Large intestine (tissue), 3 donors: ENCODE measurements around the gene COPA. TPM values are rescaled to one million over a fixed set of nuclear protein-coding genes. Genes with fewer than 3 reads are reported as not detected.

Experiments
- DNase-seq, 2 donors: peaks; one replicate each; pipeline versions ENCODE4 v3.0.0 to v3.0.0-alpha.2; 2013
- H3K27ac ChIP-seq: one replicate; pipeline ENCODE4 v1.5.1; 2013; ENCODE audit warnings: low read length
- H3K27me3 ChIP-seq: 2 replicates; pipeline ENCODE4 v1.6.1; 2013; ENCODE audit warnings: low read length; ENCODE audit not compliant: control insufficient read depth, insufficient read depth
- H3K36me3 ChIP-seq: 2 replicates; pipeline ENCODE4 v1.6.1; 2013; ENCODE audit warnings: low read length; ENCODE audit not compliant: control insufficient read depth, insufficient read depth
- H3K4me1 ChIP-seq: one replicate; pipeline ENCODE4 v1.6.1; 2013; ENCODE audit warnings: low read length; ENCODE audit not compliant: control insufficient read depth, insufficient read depth
- H3K4me3 ChIP-seq: one replicate; pipeline ENCODE4 v1.5.1; 2013; ENCODE audit warnings: low read length
- H3K9me3 ChIP-seq: one replicate; pipeline ENCODE4 v1.6.1; 2013; ENCODE audit warnings: mild to moderate bottlenecking, low read depth, low read length, moderate library complexity; ENCODE audit not compliant: control insufficient read depth
- WGBS: methylation state at CpG from one replicate; pipeline ENCODE4 v1.1.5; 2013; ENCODE audit warnings: low lambda C conversion rate; ENCODE audit not compliant: insufficient coverage; 5-methylcytosine and 5-hydroxymethylcytosine counted together
- polyA plus RNA-seq: library from polyadenylated mRNA; unstranded; fragments of 120-200 nt; gene quantifications from one replicate; pipeline ENCODE4 v1.2.1, GENCODE V29; 2013

Gene COPA
- polyA plus RNA-seq, 1 donor: 137 TPM

DNA sequence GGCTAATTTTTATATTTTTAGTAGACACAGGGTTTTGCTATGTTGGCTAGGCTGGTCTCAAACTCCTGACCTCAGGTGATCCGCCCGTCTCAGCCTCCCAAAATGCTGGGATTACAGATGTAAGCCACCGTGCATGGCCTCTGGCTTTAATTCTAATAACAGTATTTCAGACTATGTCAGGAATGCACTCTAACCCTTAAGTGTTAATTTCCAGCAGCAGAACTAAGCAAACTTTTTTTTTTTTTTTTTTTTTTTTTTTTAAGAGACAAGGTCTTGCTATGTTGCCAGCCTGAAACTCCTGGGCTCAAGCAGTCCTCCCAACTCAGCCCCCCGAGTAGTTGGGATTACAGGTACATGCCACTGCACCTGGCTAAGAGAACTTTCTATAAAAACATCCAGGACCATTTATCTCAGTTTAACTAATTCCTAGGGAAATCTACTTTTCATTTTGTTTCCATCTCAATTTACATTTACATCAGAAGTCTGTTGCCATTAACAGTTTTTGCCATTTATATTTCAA lies 87.2 kb downstream of the COPA start:
- H3K27ac ChIP-seq: no peak overlapping the region
- no CpG with 5 or more reads among the region's 4 CpGs for WGBS
- H3K36me3 ChIP-seq: peaks cover 5% of the 10 kb centered on the region
- H3K4me3 ChIP-seq: no peak overlapping the region
- H3K9me3 ChIP-seq: no peaks in the 10 kb centered on the region
- no peak for DNase-seq
- H3K4me1 ChIP-seq: peaks cover 11% of the 10 kb centered on the region
- no peaks in the 10 kb centered on the region for H3K27me3 ChIP-seq

DNA sequence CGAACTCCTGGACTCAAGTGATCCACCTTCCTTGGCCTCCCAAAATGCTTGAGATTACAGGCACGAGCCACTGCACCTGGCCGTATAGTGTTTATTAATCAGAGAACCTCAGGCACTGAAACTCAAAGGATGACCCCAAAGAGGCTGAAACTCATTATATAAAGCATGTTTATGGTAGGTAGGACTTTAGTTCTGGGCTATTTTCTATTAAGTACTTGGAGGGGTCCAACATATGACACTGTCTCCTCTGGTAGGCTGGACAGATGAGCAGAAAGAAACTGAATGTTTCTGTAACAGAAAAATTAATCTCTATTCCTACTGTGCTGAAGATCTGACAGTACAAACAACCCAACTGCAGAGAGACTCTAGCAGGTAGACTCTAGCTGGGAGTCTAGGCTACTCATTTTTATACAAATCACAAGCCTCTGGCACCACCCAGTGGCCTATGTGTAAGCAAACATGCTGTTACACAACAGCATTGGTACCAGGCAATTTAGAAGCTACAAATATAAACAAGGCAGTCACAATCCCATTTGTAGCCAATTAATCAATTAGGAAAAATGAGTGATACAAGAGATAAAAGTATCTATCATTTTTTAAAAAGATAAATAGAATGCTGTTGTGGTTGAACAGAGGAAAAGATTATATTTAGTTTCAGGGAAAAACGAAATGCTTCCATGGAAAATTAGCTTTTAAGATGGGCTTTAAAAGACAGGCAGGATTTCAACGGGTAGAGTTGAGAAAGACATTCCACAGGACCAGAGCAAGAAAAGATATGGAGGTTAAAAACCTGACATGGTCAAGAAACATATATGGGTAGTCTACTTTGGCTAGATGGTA lies 91.1 kb downstream of the COPA start:
- Histone ChIP-seq H3K4me1 (no peaks in the 10 kb centered on the region), H3K9me3 (no peaks in the 10 kb centered on the region), H3K27ac (no peak overlapping the region), H3K36me3 (peaks cover 2% of the 10 kb centered on the region), H3K4me3 (no peak overlapping the region), H3K27me3 (no peaks in the 10 kb centered on the region)
- WGBS: no CpG with 5 or more reads among the region's 5 CpGs
- DNase-seq: peak; percentile 47 to 64

DNA sequence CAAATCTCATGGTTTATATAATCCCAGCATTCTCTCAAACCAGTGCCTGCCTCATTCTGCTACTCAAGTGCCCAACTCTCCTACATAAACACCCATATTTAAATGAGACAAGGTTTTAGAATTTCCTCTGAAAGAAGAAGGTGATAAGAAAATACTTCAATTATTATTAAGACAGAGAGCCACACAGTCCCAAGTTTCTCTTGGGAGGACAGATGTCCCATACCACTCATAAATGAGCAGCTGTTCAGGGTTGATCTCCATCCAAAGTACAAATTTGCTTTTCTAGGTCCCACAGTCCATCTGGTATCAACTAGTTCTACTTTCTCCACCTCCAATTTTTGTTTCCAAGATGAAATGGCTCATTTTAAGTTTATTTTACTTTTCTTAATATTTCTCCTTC lies 92.0 kb downstream of the COPA start:
- peak in 1 of 2 donors; percentile 24 for DNase-seq
- H3K4me3 ChIP-seq: no peak overlapping the region
- H3K4me1 ChIP-seq: no peaks in the 10 kb centered on the region
- no peaks in the 10 kb centered on the region for H3K9me3 ChIP-seq
- H3K27me3 ChIP-seq: no peaks in the 10 kb centered on the region
- H3K36me3 ChIP-seq: peaks cover 2% of the 10 kb centered on the region
- H3K27ac ChIP-seq: no peak overlapping the region

DNA sequence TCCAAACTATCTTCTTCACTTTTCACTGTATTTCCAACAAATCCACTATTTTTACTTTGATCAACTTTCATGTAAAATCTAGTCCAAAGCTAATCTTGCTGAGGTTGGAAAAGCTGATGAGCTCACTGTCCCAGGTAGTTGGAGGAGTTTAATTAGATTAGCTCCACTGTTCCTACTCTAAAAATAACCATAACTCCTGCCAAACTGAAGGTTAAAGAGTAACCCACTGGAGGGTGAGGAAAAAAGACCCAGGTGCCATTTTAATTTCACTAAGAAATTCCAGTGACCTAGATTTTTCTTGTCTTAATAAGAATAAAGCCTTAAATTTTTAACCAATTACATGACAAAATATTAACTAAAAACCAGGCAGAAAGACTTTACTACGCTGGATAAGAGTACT lies 96.0 kb downstream of the COPA start:
- Histone ChIP-seq H3K4me3 (no peak overlapping the region), H3K27ac (no peak overlapping the region), H3K36me3 (peaks cover 16% of the 10 kb centered on the region), H3K27me3 (no peaks in the 10 kb centered on the region), H3K4me1 (no peaks in the 10 kb centered on the region), H3K9me3 (no peaks in the 10 kb centered on the region)
- DNase-seq: no peak
- WGBS: no CpG with 5 or more reads among the region's 1 CpG

DNA sequence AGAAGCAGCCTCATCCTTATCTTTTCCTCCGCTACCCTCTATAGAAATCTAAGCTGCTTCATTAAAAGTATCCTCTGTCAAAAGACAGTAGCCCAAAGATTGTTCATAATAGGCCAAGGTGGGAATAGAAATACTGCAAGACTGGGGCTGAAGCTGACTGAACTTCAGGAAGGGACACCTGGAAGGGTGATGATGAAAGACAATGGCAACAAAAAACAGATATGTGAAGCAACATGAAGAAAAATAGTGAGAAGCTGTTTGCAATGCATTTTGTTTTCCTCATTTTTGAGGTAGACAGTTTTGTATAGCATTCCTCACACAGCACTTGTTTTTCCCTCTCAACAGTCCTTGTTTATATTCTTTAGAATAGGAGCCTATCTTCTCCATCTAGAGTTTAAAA lies 97.6 kb downstream of the COPA start:
- peaks cover 16% of the 10 kb centered on the region for H3K36me3 ChIP-seq
- H3K4me1 ChIP-seq: no peaks in the 10 kb centered on the region
- DNase-seq: no peak
- H3K9me3 ChIP-seq: no peaks in the 10 kb centered on the region
- no peaks in the 10 kb centered on the region for H3K27me3 ChIP-seq
- 71% methylated on average over 1 of the region's 1 CpG for WGBS
- H3K4me3 ChIP-seq: no peak overlapping the region
- H3K27ac ChIP-seq: no peak overlapping the region

DNA sequence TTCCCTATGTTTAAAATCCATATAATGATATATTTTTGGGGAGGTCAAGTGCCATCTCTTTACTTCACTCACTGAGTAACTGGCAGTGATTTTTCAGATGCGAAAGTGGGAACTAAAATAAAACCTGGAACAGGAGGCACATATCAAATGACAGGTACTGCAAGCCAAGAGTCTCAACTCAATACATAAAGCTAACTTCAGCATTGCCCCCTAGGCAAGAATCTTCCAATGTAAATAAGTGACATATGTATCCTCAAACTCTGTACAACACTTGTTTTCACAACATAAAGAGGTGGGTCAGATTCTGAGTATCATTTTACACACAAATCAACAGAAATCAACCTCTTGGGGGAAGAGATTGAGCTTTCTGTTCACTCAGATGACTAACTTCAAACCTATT lies 98.8 kb downstream of the COPA start:
- Histone ChIP-seq H3K36me3 (peaks cover 28% of the 10 kb centered on the region), H3K27me3 (no peaks in the 10 kb centered on the region), H3K4me3 (no peak overlapping the region), H3K27ac (no peak overlapping the region), H3K9me3 (no peaks in the 10 kb centered on the region), H3K4me1 (no peaks in the 10 kb centered on the region)
- no peak for DNase-seq
- no CpG with 5 or more reads among the region's 1 CpG for WGBS

DNA sequence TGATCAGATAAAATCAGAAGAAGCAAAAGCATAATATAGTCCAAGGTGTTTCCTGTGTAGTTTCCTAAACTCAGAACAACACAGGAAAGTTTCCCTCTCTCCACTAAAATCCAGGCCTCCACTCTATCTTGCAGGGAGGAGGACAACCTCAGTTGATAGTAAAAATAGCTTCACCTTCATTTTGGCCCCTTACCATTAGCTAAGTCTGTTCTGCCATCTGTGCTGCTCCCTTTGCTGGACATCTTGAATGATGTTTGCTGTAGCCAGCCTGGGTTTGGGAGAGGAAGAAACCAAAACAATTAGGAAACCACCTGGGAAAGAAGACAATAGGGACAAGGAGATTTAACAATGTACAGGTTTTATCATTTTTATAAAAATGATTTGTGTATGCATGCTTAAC lies 99.3 kb downstream of the COPA start:
- H3K27me3 ChIP-seq: no peaks in the 10 kb centered on the region
- no peak overlapping the region for H3K27ac ChIP-seq
- H3K4me1 ChIP-seq: no peaks in the 10 kb centered on the region
- H3K36me3 ChIP-seq: peaks cover 29% of the 10 kb centered on the region
- H3K9me3 ChIP-seq: no peaks in the 10 kb centered on the region
- no peak for DNase-seq
- no peak overlapping the region for H3K4me3 ChIP-seq

DNA sequence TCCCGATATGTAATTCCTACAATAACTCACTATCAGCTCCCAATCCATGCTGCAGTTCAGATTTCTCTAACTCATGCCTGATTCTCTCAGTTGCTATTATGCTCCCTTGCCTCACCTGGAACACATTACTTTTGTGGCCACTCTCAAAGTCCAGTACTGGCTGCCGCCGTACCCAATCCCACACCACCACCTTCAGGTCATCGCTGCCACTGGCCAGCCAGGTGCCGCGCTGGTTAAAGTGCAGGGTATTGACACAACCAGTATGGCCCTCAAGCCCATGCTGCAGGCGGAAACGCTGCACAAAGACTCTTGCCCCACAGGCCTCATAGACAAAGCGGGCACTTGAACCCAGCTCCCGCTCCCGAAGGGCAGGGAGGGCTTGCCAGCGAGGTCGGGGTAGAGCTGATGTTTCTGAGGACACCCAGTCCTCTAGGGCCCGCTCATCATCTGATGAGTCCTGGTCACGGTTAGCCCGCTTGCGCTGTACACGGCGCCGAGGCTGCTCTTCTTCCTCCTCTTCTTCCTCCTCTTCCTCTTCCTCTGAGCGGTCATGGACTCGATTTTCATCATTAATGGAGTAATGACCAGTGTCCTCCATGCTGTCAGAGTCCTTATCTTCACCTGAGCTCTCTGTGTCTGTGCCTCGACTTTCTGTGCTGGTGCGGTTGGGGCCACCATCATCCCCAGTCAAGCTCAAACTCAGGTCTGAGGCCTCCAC lies 103.3 kb downstream of the COPA start:
- H3K9me3 ChIP-seq: no peaks in the 10 kb centered on the region
- H3K4me3 ChIP-seq: no peak overlapping the region
- peaks cover 56% of the 10 kb centered on the region for H3K36me3 ChIP-seq
- WGBS: no CpG with 5 or more reads among the region's 24 CpGs
- H3K27me3 ChIP-seq: no peaks in the 10 kb centered on the region
- DNase-seq: no peak
- H3K4me1 ChIP-seq: no peaks in the 10 kb centered on the region
- no peak overlapping the region for H3K27ac ChIP-seq

Other genes starting within 250 kb of the COPA start
- gene IGSF8, start 244.6 kb downstream of the COPA start, polyA plus RNA-seq: 31.0 TPM
- 7.5 TPM for gene ATP1A2, start 227.5 kb downstream of the COPA start, polyA plus RNA-seq
- 0.27 TPM for gene ATP1A4, start 191.6 kb downstream of the COPA start, polyA plus RNA-seq
- 1.9 TPM for gene CASQ1, start 152.7 kb downstream of the COPA start, polyA plus RNA-seq
- gene PEA15, start 137.9 kb downstream of the COPA start, polyA plus RNA-seq: 74.8 TPM
- gene DCAF8, start 80.7 kb downstream of the COPA start, polyA plus RNA-seq: 152 TPM
- 49.1 TPM for gene PEX19, start 58.1 kb downstream of the COPA start, polyA plus RNA-seq
- 132 TPM for gene NCSTN, start 133 bp upstream of the COPA start, polyA plus RNA-seq
- gene NHLH1, start 23.8 kb upstream of the COPA start, polyA plus RNA-seq: 0.19 TPM
- 18.8 TPM for gene VANGL2, start 57.3 kb upstream of the COPA start, polyA plus RNA-seq
- 1.6 TPM for gene SLAMF6, start 180.0 kb upstream of the COPA start, polyA plus RNA-seq
- gene CD84, start 236.2 kb upstream of the COPA start, polyA plus RNA-seq: 1.7 TPM